ENCODE measurements around the gene APH1B. TPM values are rescaled to one million over a fixed set of nuclear protein-coding genes. Genes with fewer than 3 reads are reported as not detected.

Gene APH1B
- total RNA-seq, 1 experiment from 2014 or later = 14.0 TPM

DNA sequence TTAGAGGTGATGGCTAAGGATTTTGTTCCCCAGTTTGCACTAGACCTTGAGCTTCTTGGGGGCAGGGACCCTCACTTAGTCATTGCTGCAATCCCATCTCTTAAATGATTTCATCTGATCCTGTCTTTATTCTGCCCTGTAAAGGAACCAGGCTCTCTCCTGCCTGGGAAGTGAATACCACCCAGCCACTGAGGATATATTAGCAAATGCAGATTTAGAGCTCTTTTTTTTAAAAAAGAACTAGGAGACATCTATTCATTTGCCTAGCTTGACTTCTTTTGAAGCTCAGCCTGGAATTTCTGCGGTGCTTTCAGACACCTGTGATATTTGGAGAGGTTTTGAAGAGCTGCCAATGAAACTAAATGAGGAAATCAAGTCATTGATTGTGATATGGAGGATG is 62.4 kb downstream of the APH1B start:
- H3K36me3 ChIP-seq (ENCODE audit: control insufficient read depth, insufficient read depth, low read length) = no peaks in the 10 kb centered on the region
- in situ Hi-C loops (cut with HindIII; ENCODE audit: low pct_unique_long_range_greater_than_20kb, low sequenced_read_pairs) (no loop called here), intact Hi-C loops (cut with micrococcal nuclease; ENCODE audit: unreplicated experiment) (no loop called here)
- TF ChIP-seq, protein P1, sequence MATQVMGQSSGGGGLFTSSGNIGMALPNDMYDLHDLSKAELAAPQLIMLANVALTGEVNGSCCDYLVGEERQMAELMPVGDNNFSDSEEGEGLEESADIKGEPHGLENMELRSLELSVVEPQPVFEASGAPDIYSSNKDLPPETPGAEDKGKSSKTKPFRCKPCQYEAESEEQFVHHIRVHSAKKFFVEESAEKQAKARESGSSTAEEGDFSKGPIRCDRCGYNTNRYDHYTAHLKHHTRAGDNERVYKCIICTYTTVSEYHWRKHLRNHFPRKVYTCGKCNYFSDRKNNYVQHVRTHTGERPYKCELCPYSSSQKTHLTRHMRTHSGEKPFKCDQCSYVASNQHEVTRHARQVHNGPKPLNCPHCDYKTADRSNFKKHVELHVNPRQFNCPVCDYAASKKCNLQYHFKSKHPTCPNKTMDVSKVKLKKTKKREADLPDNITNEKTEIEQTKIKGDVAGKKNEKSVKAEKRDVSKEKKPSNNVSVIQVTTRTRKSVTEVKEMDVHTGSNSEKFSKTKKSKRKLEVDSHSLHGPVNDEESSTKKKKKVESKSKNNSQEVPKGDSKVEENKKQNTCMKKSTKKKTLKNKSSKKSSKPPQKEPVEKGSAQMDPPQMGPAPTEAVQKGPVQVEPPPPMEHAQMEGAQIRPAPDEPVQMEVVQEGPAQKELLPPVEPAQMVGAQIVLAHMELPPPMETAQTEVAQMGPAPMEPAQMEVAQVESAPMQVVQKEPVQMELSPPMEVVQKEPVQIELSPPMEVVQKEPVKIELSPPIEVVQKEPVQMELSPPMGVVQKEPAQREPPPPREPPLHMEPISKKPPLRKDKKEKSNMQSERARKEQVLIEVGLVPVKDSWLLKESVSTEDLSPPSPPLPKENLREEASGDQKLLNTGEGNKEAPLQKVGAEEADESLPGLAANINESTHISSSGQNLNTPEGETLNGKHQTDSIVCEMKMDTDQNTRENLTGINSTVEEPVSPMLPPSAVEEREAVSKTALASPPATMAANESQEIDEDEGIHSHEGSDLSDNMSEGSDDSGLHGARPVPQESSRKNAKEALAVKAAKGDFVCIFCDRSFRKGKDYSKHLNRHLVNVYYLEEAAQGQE (IDR thresholded peaks at IDR 0.05; ENCODE audit: insufficient read depth in 1 of 2, low read depth in 2 of 2, low read length in 1 of 2) = no peak
- TF ChIP-seq, protein P2, sequence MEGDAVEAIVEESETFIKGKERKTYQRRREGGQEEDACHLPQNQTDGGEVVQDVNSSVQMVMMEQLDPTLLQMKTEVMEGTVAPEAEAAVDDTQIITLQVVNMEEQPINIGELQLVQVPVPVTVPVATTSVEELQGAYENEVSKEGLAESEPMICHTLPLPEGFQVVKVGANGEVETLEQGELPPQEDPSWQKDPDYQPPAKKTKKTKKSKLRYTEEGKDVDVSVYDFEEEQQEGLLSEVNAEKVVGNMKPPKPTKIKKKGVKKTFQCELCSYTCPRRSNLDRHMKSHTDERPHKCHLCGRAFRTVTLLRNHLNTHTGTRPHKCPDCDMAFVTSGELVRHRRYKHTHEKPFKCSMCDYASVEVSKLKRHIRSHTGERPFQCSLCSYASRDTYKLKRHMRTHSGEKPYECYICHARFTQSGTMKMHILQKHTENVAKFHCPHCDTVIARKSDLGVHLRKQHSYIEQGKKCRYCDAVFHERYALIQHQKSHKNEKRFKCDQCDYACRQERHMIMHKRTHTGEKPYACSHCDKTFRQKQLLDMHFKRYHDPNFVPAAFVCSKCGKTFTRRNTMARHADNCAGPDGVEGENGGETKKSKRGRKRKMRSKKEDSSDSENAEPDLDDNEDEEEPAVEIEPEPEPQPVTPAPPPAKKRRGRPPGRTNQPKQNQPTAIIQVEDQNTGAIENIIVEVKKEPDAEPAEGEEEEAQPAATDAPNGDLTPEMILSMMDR (IDR thresholded peaks at IDR 0.05) = no peak
- TF ChIP-seq TCF7L2 (IDR thresholded peaks at IDR 0.05; ENCODE audit: low read depth, low read length) = no peak
- no peak overlapping the region for H3K27ac ChIP-seq (ENCODE audit: low read length)
- DNase-seq (ENCODE audit: low read depth, low spot score) (no peak), ATAC-seq (no peak)
- H3K4me3 ChIP-seq (ENCODE audit: low read depth in 2 of 2, low read length in 2 of 2) = no peak overlapping the region
- peaks cover 13% of the 10 kb centered on the region for H3K27me3 ChIP-seq (ENCODE audit: control insufficient read depth, insufficient read depth, low read length)
- ChIA-PET POLR2A (no interaction called here), CTCF (no interaction called here)
- no peaks in the 10 kb centered on the region for H3K9me3 ChIP-seq (ENCODE audit: control insufficient read depth, insufficient read depth, low read depth, low read length)
- H3K4me1 ChIP-seq (ENCODE audit: control insufficient read depth, insufficient read depth, low read length) = no peaks in the 10 kb centered on the region
- no TSS peak for BruUV-seq (replicated peaks)

DNA sequence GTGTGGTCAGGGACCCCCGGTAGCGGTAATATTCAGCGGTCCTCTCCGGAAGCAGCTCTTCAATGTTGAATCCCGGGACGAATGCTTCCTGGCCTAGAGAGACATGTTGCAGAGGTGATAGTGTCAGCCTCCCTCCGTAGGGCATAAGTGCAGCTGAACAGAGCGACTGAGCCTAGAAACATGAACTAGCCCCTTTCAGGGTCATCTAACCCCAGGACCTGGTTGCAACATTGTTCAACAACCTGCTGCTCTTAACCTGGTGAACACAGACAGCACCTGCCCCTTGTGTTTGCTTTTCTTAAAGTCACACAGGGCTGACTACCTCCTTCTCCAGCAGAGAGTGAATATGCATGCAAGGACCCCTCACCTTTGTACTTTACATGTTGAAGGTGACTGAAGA is 62.9 kb downstream of the APH1B start:
- Histone ChIP-seq H3K4me3 (ENCODE audit: low read depth in 2 of 2, low read length in 2 of 2) (no peak overlapping the region), H3K27me3 (ENCODE audit: control insufficient read depth, insufficient read depth, low read length) (peaks cover 13% of the 10 kb centered on the region), H3K36me3 (ENCODE audit: control insufficient read depth, insufficient read depth, low read length) (no peaks in the 10 kb centered on the region), H3K9me3 (ENCODE audit: control insufficient read depth, insufficient read depth, low read depth, low read length) (no peaks in the 10 kb centered on the region), H3K4me1 (ENCODE audit: control insufficient read depth, insufficient read depth, low read length) (no peaks in the 10 kb centered on the region), H3K27ac (ENCODE audit: low read length) (no peak overlapping the region)
- BruUV-seq (replicated peaks) = no TSS peak
- in situ Hi-C loops (cut with HindIII; ENCODE audit: low pct_unique_long_range_greater_than_20kb, low sequenced_read_pairs) (no loop called here), intact Hi-C loops (cut with micrococcal nuclease; ENCODE audit: unreplicated experiment) (no loop called here)
- POLR2A ChIA-PET = no interaction called here
- no peak for ATAC-seq
- CTCF ChIA-PET = no interaction called here
- TF ChIP-seq TCF7L2 (IDR thresholded peaks at IDR 0.05; ENCODE audit: low read depth, low read length) (no peak), SIN3A (IDR thresholded peaks at IDR 0.05; ENCODE audit: borderline replicate concordance, insufficient read depth, low read depth, low read length) (no peak), POLR2AphosphoS5 (IDR thresholded peaks at IDR 0.05; ENCODE audit: low read depth, low read length) (no peak)
- TF ChIP-seq, protein P2 (IDR thresholded peaks at IDR 0.05) = no peak
- TF ChIP-seq, protein P1 (IDR thresholded peaks at IDR 0.05; ENCODE audit: insufficient read depth in 1 of 2, low read depth in 2 of 2, low read length in 1 of 2) = no peak
- no peak for DNase-seq (ENCODE audit: low read depth, low spot score)

All from Panc1 (cell line).